Natural killer cell (primary cell): ENCODE measurements around the gene ITLN1. TPM values are rescaled to one million over a fixed set of nuclear protein-coding genes. Genes with fewer than 3 reads are reported as not detected.
"Not testable (repeated sequence)": the region's sequence is repeated elsewhere in the genome, so short reads cannot be mapped to it uniquely, and the experiment has no call there.

Experiments
- ATAC-seq, 3 donors: fragments of 150-1000 bp in 2 of 3; fragments of 200-7000 bp in 1 of 3; cut with Tn5 transposase; 1 replicate in 1 of 3; 2 replicates in 2 of 3; pipeline ENCODE4 v1.10.0; 2021; ENCODE audit warnings: mild to moderate bottlenecking in 2 of 3, moderate library complexity in 2 of 3
- DNase-seq, 2 donors: peaks; one replicate each; pipeline versions ENCODE4 v3.0.0 to v3.0.0-alpha.2; 2013 to 2021; ENCODE audit warnings: mixed read lengths in 1 of 2
- H3K27ac ChIP-seq: one replicate; pipeline ENCODE4 v1.5.1; 2013; ENCODE audit warnings: mild to moderate bottlenecking, low read length
- H3K27me3 ChIP-seq: one replicate; pipeline ENCODE4 v1.6.1; 2013; ENCODE audit warnings: low read length; ENCODE audit not compliant: control insufficient read depth, insufficient read depth
- H3K36me3 ChIP-seq: one replicate; pipeline ENCODE4 v1.6.1; 2013; ENCODE audit warnings: low read length; ENCODE audit not compliant: control insufficient read depth, insufficient read depth
- H3K4me1 ChIP-seq: one replicate; pipeline ENCODE4 v1.6.1; 2013; ENCODE audit warnings: low read length; ENCODE audit not compliant: control insufficient read depth, insufficient read depth
- H3K4me3 ChIP-seq: one replicate; pipeline ENCODE4 v1.5.1; 2013; ENCODE audit warnings: low read length
- H3K9me3 ChIP-seq: one replicate; pipeline ENCODE4 v1.6.1; 2013; ENCODE audit warnings: low read length; ENCODE audit not compliant: control insufficient read depth, insufficient read depth
- H3K27ac Mint-ChIP-seq, 2 donors: one replicate each; pipeline ENCODE4 v1.8.0; 2022; ENCODE audit warnings: mild to moderate bottlenecking in 2 of 2, mixed read lengths in 2 of 2, moderate library complexity in 1 of 2
- H3K27me3 Mint-ChIP-seq, 2 donors: one replicate each; pipeline ENCODE4 v1.8.0; 2022; ENCODE audit warnings: low read depth in 2 of 2, mixed read lengths in 2 of 2
- H3K36me3 Mint-ChIP-seq: one replicate; pipeline ENCODE4 v1.8.0; 2022; ENCODE audit warnings: mixed read lengths
- H3K4me1 Mint-ChIP-seq, 2 donors: one replicate each; pipeline ENCODE4 v1.8.0; 2022; ENCODE audit warnings: mixed read lengths in 2 of 2
- H3K4me3 Mint-ChIP-seq: one replicate; pipeline ENCODE4 v1.8.0; 2022; ENCODE audit warnings: mild to moderate bottlenecking, moderate library complexity, mixed read lengths
- H3K9me3 Mint-ChIP-seq, 2 donors: one replicate each; pipeline ENCODE4 v1.8.0; 2022; ENCODE audit warnings: mixed read lengths in 2 of 2
- CTCF ChIP-seq: fragments of 200-600 bp; IDR thresholded peaks from one replicate; pipeline ENCODE4 v1.8.0; 2022; ENCODE audit warnings: antibody characterized with exemption
- WGBS: methylation state at CpG from one replicate; pipeline ENCODE4 v1.1.7; 2013; ENCODE audit warnings: missing lambda C conversion rate; ENCODE audit not compliant: insufficient coverage; 5-methylcytosine and 5-hydroxymethylcytosine counted together
- intact Hi-C: fragments of 100-400 bp; cut with micrococcal nuclease; formaldehyde crosslinking; loops from one replicate; pipeline ENCODE4 v1.14.2; 2022
- total RNA-seq, 4 donors: library from RNA; stranded (reverse); fragments of 120-200 nt in 1 of 4; gene quantifications; one replicate each; pipeline versions ENCODE4 v1.2.3 to v1.2.4, GENCODE V29; 2013 to 2022

The ITLN1 gene
- total RNA-seq, 3 donors from 2014 or later (not counting 1 experiment from before 2014, with no cell fraction given) = not detected

- Mint-ChIP-seq H3K4me3 (no peak overlapping the region), H3K27me3 (peaks cover 9 to 22% of the 10 kb centered on the region in 2 donors), H3K27ac (no peak overlapping the region), H3K9me3 (no peaks in the 10 kb centered on the region), H3K4me1 (no peaks in the 10 kb centered on the region), H3K36me3 (no peaks in the 10 kb centered on the region)
- no peak overlapping the region for H3K27ac ChIP-seq
- no peaks in the 10 kb centered on the region for H3K36me3 ChIP-seq
- no peaks in the 10 kb centered on the region for H3K27me3 ChIP-seq
- intact Hi-C loops = no loop called here
- ATAC-seq (no peak), DNase-seq (no peak)
- no CpG with 5 or more reads among the region's 2 CpGs for WGBS
- H3K4me1 ChIP-seq = no peaks in the 10 kb centered on the region
- no peaks in the 10 kb centered on the region for H3K9me3 ChIP-seq
- H3K4me3 ChIP-seq = no peak overlapping the region
- TF ChIP-seq CTCF = no peak
Observed at GRCh38 chr1:160916666-160917065, 31.7 kb upstream of the ITLN1 start.

- intact Hi-C loops, H3K27ac ChIP-seq, DNase-seq, H3K27me3 Mint-ChIP-seq, H3K27me3 ChIP-seq, H3K4me1 Mint-ChIP-seq, H3K36me3 ChIP-seq, ATAC-seq, H3K36me3 Mint-ChIP-seq, H3K4me3 Mint-ChIP-seq, H3K4me3 ChIP-seq, H3K27ac Mint-ChIP-seq, H3K9me3 Mint-ChIP-seq, H3K9me3 ChIP-seq, H3K4me1 ChIP-seq: not testable (repeated sequence)
- 93% methylated on average over 6 of the region's 6 CpGs for WGBS
Observed at GRCh38 chr1:160913229-160913628, 28.2 kb upstream of the ITLN1 start.

- H3K36me3 Mint-ChIP-seq = no peaks in the 10 kb centered on the region
- 85% methylated on average over 2 of the region's 2 CpGs for WGBS
Observed at GRCh38 chr1:160911925-160912324, 26.9 kb upstream of the ITLN1 start.

GRCh38 chr1:160911441-160911840, 26.5 kb upstream of the ITLN1 start:
- Histone ChIP-seq H3K4me3 (no peak overlapping the region), H3K36me3 (no peaks in the 10 kb centered on the region), H3K27ac (no peak overlapping the region), H3K9me3 (no peaks in the 10 kb centered on the region), H3K27me3 (no peaks in the 10 kb centered on the region), H3K4me1 (no peaks in the 10 kb centered on the region)
- Mint-ChIP-seq H3K36me3 (no peaks in the 10 kb centered on the region), H3K27ac (no peak overlapping the region), H3K9me3 (no peaks in the 10 kb centered on the region), H3K27me3 (no peaks in the 10 kb centered on the region), H3K4me3 (no peak overlapping the region), H3K4me1 (no peaks in the 10 kb centered on the region)
- TF ChIP-seq CTCF = no peak
- ATAC-seq (no peak), DNase-seq (no peak)
- WGBS = 88% methylated on average over 7 of the region's 7 CpGs
- intact Hi-C loops = no loop called here

More at GRCh38 chr1:160911925-160912324, 26.9 kb upstream of the ITLN1 start:
- intact Hi-C loops = no loop called here
- no peaks in the 10 kb centered on the region for H3K4me1 ChIP-seq
- no peaks in the 10 kb centered on the region for H3K4me1 Mint-ChIP-seq
- H3K27me3 Mint-ChIP-seq = no peaks in the 10 kb centered on the region
- H3K36me3 ChIP-seq = no peaks in the 10 kb centered on the region
- H3K9me3 Mint-ChIP-seq = no peaks in the 10 kb centered on the region
- H3K9me3 ChIP-seq = no peaks in the 10 kb centered on the region
- H3K4me3 Mint-ChIP-seq = no peak overlapping the region
- ATAC-seq = no peak
- no peak for DNase-seq
- H3K4me3 ChIP-seq = no peak overlapping the region
- TF ChIP-seq CTCF = no peak
- no peak overlapping the region for H3K27ac ChIP-seq
- H3K27me3 ChIP-seq = no peaks in the 10 kb centered on the region
- no peak overlapping the region for H3K27ac Mint-ChIP-seq
